IMR-90 (cell line): ENCODE data around the gene USP31. TPM values are rescaled to one million over a fixed set of nuclear protein-coding genes. Genes with fewer than 3 reads are reported as not detected.

Source experiments
- ATAC-seq: fragments of 200-7000 bp; cut with Tn5 transposase; 2 replicates; pipeline ENCODE4 v1.9.1; 2020; ENCODE audit warnings: low read depth, mild to moderate bottlenecking, moderate library complexity
- BruUV-seq: library from RNA; stranded (reverse); fragments of 400-500 nt; replicated peaks from 2 replicates; lab custom pipeline; 2021; lab: Mats Ljungman, UMichigan
- CTCF ChIA-PET: fragments of 300-600 bp; formaldehyde crosslinking; extraction: SDS; loops from one replicate; lab custom pipeline; 2021; ENCODE audit warnings: antibody characterized with exemption; lab: Yijun Ruan, JAX
- POLR2A ChIA-PET: fragments of 300-600 bp; sonication (Branson Sonifier 250); formaldehyde crosslinking; loops from one replicate; lab custom pipeline; 2022; ENCODE audit warnings: antibody characterized with exemption; ENCODE audit not compliant: unreplicated experiment; lab: Charles Lee
- DNase-seq: peaks from one replicate; pipeline ENCODE4 v3.0.0; 2013
- H2AFZ ChIP-seq: replicated peaks from 2 replicates; pipeline ENCODE3; 2013; ENCODE audit warnings: low read length, mild to moderate bottlenecking; ENCODE audit not compliant: poor library complexity
- H2AK5ac ChIP-seq: 2 replicates; pipeline ENCODE4 v1.6.1; 2013; ENCODE audit warnings: low read depth, low read length, inconsistent platforms
- H2AK9ac ChIP-seq: replicated peaks from 2 replicates; pipeline ENCODE3; 2013; ENCODE audit warnings: mild to moderate bottlenecking, low read depth, low read length, moderate library complexity; ENCODE audit not compliant: poor library complexity
- H2BK120ac ChIP-seq: 2 replicates; pipeline ENCODE4 v1.6.1; 2013; ENCODE audit warnings: low read depth, low read length, inconsistent platforms
- H2BK15ac ChIP-seq: 3 replicates; pipeline ENCODE4 v1.6.1; 2013; ENCODE audit warnings: low read depth, low read length, inconsistent platforms
- H2BK20ac ChIP-seq: 2 replicates; pipeline ENCODE4 v1.6.1; 2013; ENCODE audit warnings: low read depth, mild to moderate bottlenecking, inconsistent platforms, low read length, moderate library complexity
- H2BK5ac ChIP-seq: 2 replicates; pipeline ENCODE4 v1.6.1; 2013; ENCODE audit warnings: mild to moderate bottlenecking, low read depth, low read length, inconsistent platforms; ENCODE audit not compliant: poor library complexity, severe bottlenecking
- H3K14ac ChIP-seq: replicated peaks from 2 replicates; pipeline ENCODE4 v1.6.1; 2013; ENCODE audit warnings: low read depth, low read length, inconsistent platforms
- H3K18ac ChIP-seq: 2 replicates; pipeline ENCODE4 v1.6.1; 2013; ENCODE audit warnings: low read depth, low read length, control low read depth
- H3K23ac ChIP-seq: 2 replicates; pipeline ENCODE4 v1.6.1; 2013; ENCODE audit warnings: low read depth, low read length, inconsistent platforms
- H3K27ac ChIP-seq: 2 replicates; pipeline ENCODE4 v1.5.1; 2013; ENCODE audit warnings: mild to moderate bottlenecking, control low read depth, low read length; ENCODE audit not compliant: insufficient read depth
- H3K27me3 ChIP-seq: 2 replicates; pipeline ENCODE4 v1.6.1; 2013; ENCODE audit warnings: low read length; ENCODE audit not compliant: control insufficient read depth, insufficient read depth
- H3K36me3 ChIP-seq: 2 replicates; pipeline ENCODE4 v1.6.1; 2013; ENCODE audit warnings: low read length, mixed read lengths; ENCODE audit not compliant: control insufficient read depth, insufficient read depth
- H3K4ac ChIP-seq: 2 replicates; pipeline ENCODE4 v1.6.1; 2013; ENCODE audit warnings: low read depth, low read length, inconsistent platforms
- H3K4me1 ChIP-seq: 2 replicates; pipeline ENCODE4 v1.6.1; 2013; ENCODE audit warnings: low read length, mixed read lengths; ENCODE audit not compliant: control insufficient read depth, insufficient read depth
- H3K4me2 ChIP-seq: 2 replicates; pipeline ENCODE4 v1.6.1; 2013; ENCODE audit warnings: low read depth, mild to moderate bottlenecking, control low read depth, low read length, moderate library complexity
- H3K4me3 ChIP-seq: 2 replicates; pipeline ENCODE4 v1.5.1; 2013; ENCODE audit warnings: low read depth, mild to moderate bottlenecking, control low read depth, low read length, moderate library complexity; ENCODE audit not compliant: insufficient read depth
- H3K56ac ChIP-seq: 2 replicates; pipeline ENCODE4 v1.6.1; 2013; ENCODE audit warnings: low read length, inconsistent platforms; ENCODE audit not compliant: insufficient read depth; ENCODE audit errors: extremely low read depth
- H3K79me1 ChIP-seq, 2 experiments: 2 replicates each; pipeline ENCODE4 v1.6.1; 2013; ENCODE audit warnings: low read length in 2 of 2, inconsistent platforms in 1 of 2, low read depth in 1 of 2
- H3K9ac ChIP-seq: 2 replicates; pipeline ENCODE4 v1.6.1; 2013; ENCODE audit warnings: low read depth, low read length, control low read depth
- H3K9me1 ChIP-seq: 2 replicates; pipeline ENCODE4 v1.6.1; 2013; ENCODE audit warnings: low read length, inconsistent platforms; ENCODE audit not compliant: insufficient read depth
- H3K9me3 ChIP-seq: 2 replicates; pipeline ENCODE4 v1.6.1; 2013; ENCODE audit warnings: low read length; ENCODE audit not compliant: control insufficient read depth, insufficient read depth
- H4K20me1 ChIP-seq: 2 replicates; pipeline ENCODE4 v1.6.1; 2013; ENCODE audit warnings: low read length, inconsistent platforms; ENCODE audit not compliant: insufficient read depth
- H4K5ac ChIP-seq: 2 replicates; pipeline ENCODE4 v1.6.1; 2013; ENCODE audit warnings: mild to moderate bottlenecking, low read depth, low read length, control low read depth
- H4K8ac ChIP-seq, 2 experiments: 2 replicates each; pipeline ENCODE4 v1.6.1; 2013; ENCODE audit warnings: low read depth in 2 of 2, low read length in 2 of 2, control low read depth in 1 of 2, inconsistent platforms in 1 of 2
- H4K91ac ChIP-seq: 2 replicates; pipeline ENCODE4 v1.6.1; 2013; ENCODE audit warnings: low read depth, low read length, inconsistent platforms; ENCODE audit not compliant: insufficient read depth
- CEBPB ChIP-seq: IDR thresholded peaks from 2 replicates; pipeline ENCODE4 v1.6.1; 2012; ENCODE audit warnings: low read depth, low read length, improper control_type of control experiment
- CHD1 ChIP-seq: IDR thresholded peaks from 2 replicates; pipeline ENCODE4 v1.6.1; 2012; ENCODE audit warnings: low read depth, low read length, improper control_type of control experiment
- ELK1 ChIP-seq: fragments of 150-350 bp; IDR thresholded peaks from 2 replicates; pipeline ENCODE4 v1.6.1; 2016; ENCODE audit warnings: low read depth, mild to moderate bottlenecking, low read length, moderate library complexity, borderline replicate concordance
- NFE2L2 ChIP-seq: fragments of 150-350 bp; IDR thresholded peaks from 2 replicates; pipeline ENCODE4 v1.6.1; 2016; ENCODE audit warnings: low read depth, mild to moderate bottlenecking, low read length
- POLR2A ChIP-seq: IDR thresholded peaks from 2 replicates; pipeline ENCODE4 v1.6.1; 2012; ENCODE audit warnings: mild to moderate bottlenecking, low read depth, low read length
- RAD21 ChIP-seq: IDR thresholded peaks from 2 replicates; pipeline ENCODE4 v1.6.1; 2012; ENCODE audit warnings: low read length, improper control_type of control experiment
- RCOR1 ChIP-seq: IDR thresholded peaks from 2 replicates; pipeline ENCODE4 v1.6.1; 2012; ENCODE audit warnings: mild to moderate bottlenecking, low read length, improper control_type of control experiment; ENCODE audit not compliant: insufficient replicate concordance
- SMC3 ChIP-seq: fragments of 150-350 bp; IDR thresholded peaks from 2 replicates; pipeline ENCODE4 v1.6.1; 2016; ENCODE audit warnings: low read depth, mild to moderate bottlenecking, antibody characterized with exemption, low read length, moderate library complexity
- USF2 ChIP-seq: fragments of 150-350 bp; IDR thresholded peaks from 2 replicates; pipeline ENCODE4 v1.6.1; 2017; ENCODE audit warnings: mild to moderate bottlenecking, antibody characterized with exemption, low read length, low read depth
- WGBS, 2 experiments: methylation state at CpG; one replicate each; pipeline versions ENCODE4 v1.1.5 to v1.1.7; 2013; ENCODE audit warnings: missing lambda C conversion rate in 2 of 2; ENCODE audit not compliant: insufficient read length in 1 of 2; ENCODE audit errors: extremely low coverage in 2 of 2; 5-methylcytosine and 5-hydroxymethylcytosine counted together
- dilution Hi-C: fragments of 300-500 bp; cut with HindIII; formaldehyde crosslinking; loops from one replicate; pipeline ENCODE4 v1.14.3; 2018; ENCODE audit warnings: low sequenced_read_pairs; ENCODE audit not compliant: unreplicated experiment
- in situ Hi-C: fragments of 300-500 bp; cut with MboI; formaldehyde crosslinking; loops from 3 replicates; pipeline ENCODE4 v1.14.3; 2019; ENCODE audit warnings: low sequenced_read_pairs, inconsistent platforms, mixed read lengths
- intact Hi-C: fragments of 100-400 bp; cut with micrococcal nuclease; formaldehyde crosslinking; loops from 2 replicates; pipeline ENCODE4 v1.10.0; 2022
- polyA plus RNA-seq, 3 experiments: library from polyadenylated mRNA; depleted of rRNA; stranded (reverse); fragments of >200 nt; gene quantifications; 2 replicates each; pipeline ENCODE4 v1.2.3, GENCODE V29; 2012; ENCODE audit warnings: low replicate concordance in 1 of 3
- total RNA-seq: library from RNA; depleted of rRNA; stranded (reverse); fragments of >200 nt; gene quantifications from 2 replicates; pipeline ENCODE4 v1.2.3, GENCODE V29; 2012

USP31 gene
- total and polyA plus RNA-seq, 2 of the 4 experiments (the other 2 are of a cell fraction) = 2.9 to 3.4 TPM

GRCh38 chr16:23107936-23108335 lies 41.3 kb downstream of the USP31 start:
- POLR2A ChIA-PET = no interaction called here
- peaks cover 2% of the 10 kb centered on the region; the same call in 1 of the 2 replicates for H3K9me1 ChIP-seq
- H3K27ac ChIP-seq = no peak overlapping the region
- H2AK5ac ChIP-seq = no peak overlapping the region
- no peak overlapping the region for H4K91ac ChIP-seq
- H3K79me1 ChIP-seq = peaks cover 13 to 16% of the 10 kb centered on the region in 2 experiments
- H2BK5ac ChIP-seq = no peak overlapping the region
- H3K4me1 ChIP-seq = no peaks in the 10 kb centered on the region
- WGBS, 2 experiments = 100% methylated on average over 2 of the region's 5 CpGs; no CpG with 5 or more reads in 1 of the 2 experiments
- H3K4me3 ChIP-seq = no peak overlapping the region
- H4K20me1 ChIP-seq = no peaks in the 10 kb centered on the region
- no peak for ATAC-seq
- H3K27me3 ChIP-seq = no peaks in the 10 kb centered on the region
- no peak overlapping the region for H2BK15ac ChIP-seq
- no peak overlapping the region for H3K18ac ChIP-seq
- H3K36me3 ChIP-seq = peaks cover 2% of the 10 kb centered on the region
- H3K4me2 ChIP-seq = no peak overlapping the region
- dilution Hi-C loops (no loop called here), in situ Hi-C loops (no loop called here), intact Hi-C loops (no loop called here)
- no peak overlapping the region for H3K9ac ChIP-seq
- H2AFZ ChIP-seq = no peak overlapping the region
- H4K8ac ChIP-seq = no peak overlapping the region
- no peak overlapping the region for H2BK20ac ChIP-seq
- H4K5ac ChIP-seq = no peak overlapping the region
- no peak overlapping the region for H3K14ac ChIP-seq
- no peak overlapping the region for H3K23ac ChIP-seq
- H3K9me3 ChIP-seq = no peaks in the 10 kb centered on the region
- no peak overlapping the region for H2BK120ac ChIP-seq
- no peak overlapping the region for H3K4ac ChIP-seq
- TF ChIP-seq ELK1 (no peak), NFE2L2 (no peak), CHD1 (no peak), RCOR1 (no peak), RAD21 (no peak), POLR2A (no peak), USF2 (no peak), SMC3 (no peak), CEBPB (no peak)
- BruUV-seq = no TSS peak
- CTCF ChIA-PET = interaction anchor here (0.6 kb wide), 1 partner anchor 8 kb away, joined by 3 read pairs; no protein-coding TSS in a partner anchor
- no peak overlapping the region for H3K56ac ChIP-seq
- DNase-seq = no peak
- no peak overlapping the region for H2AK9ac ChIP-seq
